OCI-LY1 (cell line): ENCODE measurements around the gene ADAP2.

ENCODE experiments used
- EZH2 ChIP-seq: fragments of 200-600 bp; sonication (generic), shearing (Covaris generic); IDR thresholded peaks from 2 replicates; pipeline ENCODE4 v1.8.0; 2017; ENCODE audit warnings: borderline replicate concordance, mixed run types, mild to moderate bottlenecking, antibody characterized with exemption, low read length, moderate library complexity, mixed read lengths
- TF ChIP-seq, protein P1 (sequence below): fragments of 200-600 bp; sonication (generic), shearing (Covaris generic); IDR thresholded peaks from 2 replicates; pipeline ENCODE4 v1.5.1; 2017; ENCODE audit warnings: mild to moderate bottlenecking, antibody characterized with exemption, low read length, moderate library complexity, mixed read lengths

DNA sequence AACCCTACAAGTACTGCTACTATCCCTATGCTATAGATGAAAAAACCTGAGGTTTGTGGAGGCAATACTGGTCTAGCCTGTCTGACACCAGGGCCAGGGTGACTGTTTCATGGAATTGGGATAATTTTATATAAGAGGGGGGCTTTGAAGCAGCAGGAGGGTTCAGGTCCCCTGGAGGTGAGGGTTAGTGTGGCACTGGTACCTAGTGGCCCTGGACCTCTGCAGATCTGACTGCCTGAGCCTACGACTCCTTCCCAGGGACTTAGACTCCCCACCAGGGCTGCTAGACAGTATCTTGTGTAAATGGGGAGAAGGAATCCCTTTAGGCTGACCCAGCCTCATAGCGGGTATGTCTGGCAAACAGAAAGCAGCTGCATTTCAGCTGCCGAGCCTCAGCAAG is 6.8 kb downstream of the ADAP2 start:
- no peak for TF ChIP-seq EZH2
- TF ChIP-seq, protein P1, sequence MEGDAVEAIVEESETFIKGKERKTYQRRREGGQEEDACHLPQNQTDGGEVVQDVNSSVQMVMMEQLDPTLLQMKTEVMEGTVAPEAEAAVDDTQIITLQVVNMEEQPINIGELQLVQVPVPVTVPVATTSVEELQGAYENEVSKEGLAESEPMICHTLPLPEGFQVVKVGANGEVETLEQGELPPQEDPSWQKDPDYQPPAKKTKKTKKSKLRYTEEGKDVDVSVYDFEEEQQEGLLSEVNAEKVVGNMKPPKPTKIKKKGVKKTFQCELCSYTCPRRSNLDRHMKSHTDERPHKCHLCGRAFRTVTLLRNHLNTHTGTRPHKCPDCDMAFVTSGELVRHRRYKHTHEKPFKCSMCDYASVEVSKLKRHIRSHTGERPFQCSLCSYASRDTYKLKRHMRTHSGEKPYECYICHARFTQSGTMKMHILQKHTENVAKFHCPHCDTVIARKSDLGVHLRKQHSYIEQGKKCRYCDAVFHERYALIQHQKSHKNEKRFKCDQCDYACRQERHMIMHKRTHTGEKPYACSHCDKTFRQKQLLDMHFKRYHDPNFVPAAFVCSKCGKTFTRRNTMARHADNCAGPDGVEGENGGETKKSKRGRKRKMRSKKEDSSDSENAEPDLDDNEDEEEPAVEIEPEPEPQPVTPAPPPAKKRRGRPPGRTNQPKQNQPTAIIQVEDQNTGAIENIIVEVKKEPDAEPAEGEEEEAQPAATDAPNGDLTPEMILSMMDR: no peak
